HG03066 (cell line): ENCODE measurements around the gene TBC1D2B.
"Not testable (repeated sequence)": the region's sequence is repeated elsewhere in the genome, so short reads cannot be mapped to it uniquely, and the experiment has no call there.

Experiments used
- ATAC-seq: cut with Tn5 transposase; IDR thresholded peaks from one replicate; pipeline ENCODE4 v1.9.1; 2021; ENCODE audit warnings: low read depth; ENCODE audit not compliant: unreplicated experiment

TBC1D2B gene

DNA sequence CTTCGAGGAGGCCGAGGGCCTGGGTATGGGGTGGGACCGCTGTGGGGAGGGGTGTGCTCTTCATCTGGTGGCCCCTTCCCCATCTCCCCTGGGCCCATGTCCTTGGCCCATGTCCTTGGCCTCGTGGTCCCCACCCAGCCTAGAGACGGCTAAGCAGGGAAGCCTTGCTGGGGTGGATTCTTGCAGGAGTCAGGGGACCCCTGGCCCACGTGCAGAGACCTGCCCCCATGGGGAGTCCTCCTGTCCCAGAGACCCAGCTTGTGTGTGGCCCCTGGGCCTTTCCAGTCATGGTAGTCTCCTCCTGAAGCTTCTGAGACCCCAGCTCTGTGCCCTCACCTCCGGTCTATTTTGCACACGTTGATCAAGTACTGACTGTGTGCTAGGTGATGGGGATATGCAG is 97.4 kb downstream of the TBC1D2B start:
- ATAC-seq = no peak

DNA sequence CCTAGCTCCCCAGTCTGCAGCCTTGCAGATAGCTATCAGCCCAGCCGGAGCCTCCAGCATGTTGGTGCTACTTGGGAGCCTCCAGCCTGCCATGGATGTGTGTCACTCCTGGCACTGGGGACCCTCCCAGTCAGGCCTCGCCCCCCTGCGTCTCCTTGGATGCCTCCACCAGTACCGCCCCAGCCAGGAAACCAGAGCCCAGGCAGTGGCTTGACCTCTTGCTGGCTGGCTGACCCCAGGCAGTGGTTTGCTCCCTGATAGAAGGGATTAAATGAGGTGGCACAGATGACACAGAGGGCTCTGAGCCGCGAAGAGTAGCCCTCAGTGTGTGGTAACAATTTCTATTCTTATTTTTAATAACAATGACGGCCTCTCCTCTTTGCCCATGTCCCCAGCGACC is 98.4 kb downstream of the TBC1D2B start:
- not testable (repeated sequence) for ATAC-seq

DNA sequence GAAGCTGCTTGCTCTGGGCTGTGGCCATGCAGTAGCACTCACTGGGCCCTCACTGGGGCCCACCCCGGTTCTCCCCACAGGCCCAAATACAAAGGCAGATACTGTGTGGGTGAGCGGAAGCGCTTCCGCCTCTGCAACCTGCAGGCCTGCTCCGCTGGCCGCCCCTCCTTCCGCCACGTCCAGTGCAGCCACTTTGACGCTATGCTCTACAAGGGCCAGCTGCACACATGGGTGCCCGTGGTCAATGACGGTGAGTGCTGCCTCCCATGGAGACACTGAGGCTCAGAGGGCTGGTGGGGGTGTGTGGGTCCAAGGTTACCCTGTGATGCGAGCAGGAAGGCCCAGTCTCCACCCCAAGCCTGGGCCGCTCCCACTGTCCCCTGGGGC is 98.8 kb downstream of the TBC1D2B start:
- not testable (repeated sequence) for ATAC-seq

DNA sequence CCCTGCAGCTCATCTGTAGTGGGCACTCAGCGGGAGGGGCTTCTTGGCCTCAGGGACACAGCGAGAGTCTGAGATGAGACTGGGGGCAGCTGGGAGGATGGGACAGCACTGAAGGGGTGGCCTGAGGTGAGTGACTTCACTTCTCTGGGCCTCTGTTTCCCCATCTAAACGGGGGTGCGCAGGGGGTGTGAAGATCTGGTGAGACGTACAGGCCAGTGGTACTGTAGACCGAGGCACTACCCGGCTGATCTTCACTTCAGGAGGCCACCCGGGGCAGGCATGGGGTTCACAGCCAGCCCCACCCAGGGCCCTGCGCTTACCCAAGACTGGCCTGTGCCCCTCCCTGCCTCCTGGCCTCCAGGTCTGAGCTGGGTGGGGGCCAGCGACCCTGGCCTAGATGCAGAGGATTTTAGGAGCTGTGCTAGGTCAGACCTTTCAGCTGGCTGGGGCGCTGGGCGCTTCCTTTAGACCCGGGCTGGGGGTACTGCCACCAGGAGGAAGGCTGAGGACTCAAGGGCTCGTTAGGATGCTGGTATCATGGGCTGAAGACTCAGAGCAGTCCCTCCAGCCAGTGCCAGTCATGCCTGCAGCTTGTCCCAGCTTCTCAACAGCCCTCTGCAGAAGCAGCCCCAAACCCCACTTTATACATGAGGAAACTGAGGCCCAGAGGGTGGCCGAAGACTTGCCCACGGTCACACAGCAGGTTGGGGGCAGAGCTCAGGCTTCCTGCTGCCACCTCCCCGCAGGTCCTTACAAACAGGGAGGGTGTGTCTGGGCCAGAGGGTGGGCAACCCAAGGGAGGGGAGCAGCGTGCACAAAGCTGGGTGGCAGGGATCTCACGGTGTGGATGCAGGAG is 99.4 kb downstream of the TBC1D2B start:
- ATAC-seq = not testable (repeated sequence)

DNA sequence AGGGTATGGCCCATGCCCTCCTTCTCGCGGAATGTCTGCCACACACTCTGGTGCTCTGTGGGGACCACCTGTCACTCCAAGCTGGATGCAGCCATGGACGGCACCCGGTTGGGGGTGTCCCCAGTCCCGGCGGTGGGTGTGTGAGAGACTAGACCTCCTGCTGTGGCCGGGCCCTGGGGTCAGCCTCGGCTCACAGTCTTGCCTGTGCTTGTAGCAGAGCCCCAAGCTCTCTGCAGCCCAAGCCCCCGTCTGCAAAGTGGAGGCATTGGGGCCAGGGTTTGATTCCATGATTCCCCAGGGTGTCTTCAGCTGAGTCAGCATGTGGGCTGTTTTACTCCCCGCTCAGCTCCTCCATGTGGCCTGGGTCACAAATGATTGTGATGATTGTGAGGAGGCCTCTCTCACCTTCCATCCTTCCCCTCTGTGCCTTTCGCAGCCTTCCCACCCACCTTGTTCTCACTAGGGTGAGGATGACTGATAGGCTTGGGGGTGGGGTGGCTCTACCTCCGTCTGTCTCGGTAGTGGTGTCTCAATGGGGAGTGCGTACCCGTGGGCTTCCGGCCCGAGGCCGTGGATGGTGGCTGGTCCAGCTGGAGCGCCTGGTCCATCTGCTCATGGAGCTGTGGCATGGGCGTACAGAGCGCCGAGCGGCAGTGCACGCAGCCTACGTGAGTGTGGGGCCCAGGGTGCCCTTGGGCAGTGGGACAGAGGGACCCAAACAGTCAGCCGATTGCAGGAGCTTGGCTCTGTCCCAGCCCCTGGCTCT is 100.6 kb downstream of the TBC1D2B start:
- not testable (repeated sequence) for ATAC-seq

DNA sequence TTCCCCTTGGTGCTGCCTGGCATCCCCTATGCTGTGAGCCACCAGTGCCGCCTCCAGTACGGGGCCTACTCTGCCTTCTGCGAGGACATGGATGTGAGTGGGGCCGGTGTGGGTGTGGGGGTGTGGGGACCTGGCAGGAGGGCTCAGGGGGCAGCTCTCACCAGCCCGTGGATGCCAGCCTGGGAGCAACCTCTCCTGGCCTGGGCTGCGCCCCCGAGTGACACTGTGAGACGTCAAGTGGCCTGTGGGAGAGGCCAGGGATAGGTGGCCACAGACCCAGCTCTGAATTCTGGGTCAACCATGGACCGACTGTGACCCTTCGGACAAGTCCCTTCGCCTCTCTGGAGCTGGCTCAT is 101.4 kb downstream of the TBC1D2B start:
- not testable (repeated sequence) for ATAC-seq

DNA sequence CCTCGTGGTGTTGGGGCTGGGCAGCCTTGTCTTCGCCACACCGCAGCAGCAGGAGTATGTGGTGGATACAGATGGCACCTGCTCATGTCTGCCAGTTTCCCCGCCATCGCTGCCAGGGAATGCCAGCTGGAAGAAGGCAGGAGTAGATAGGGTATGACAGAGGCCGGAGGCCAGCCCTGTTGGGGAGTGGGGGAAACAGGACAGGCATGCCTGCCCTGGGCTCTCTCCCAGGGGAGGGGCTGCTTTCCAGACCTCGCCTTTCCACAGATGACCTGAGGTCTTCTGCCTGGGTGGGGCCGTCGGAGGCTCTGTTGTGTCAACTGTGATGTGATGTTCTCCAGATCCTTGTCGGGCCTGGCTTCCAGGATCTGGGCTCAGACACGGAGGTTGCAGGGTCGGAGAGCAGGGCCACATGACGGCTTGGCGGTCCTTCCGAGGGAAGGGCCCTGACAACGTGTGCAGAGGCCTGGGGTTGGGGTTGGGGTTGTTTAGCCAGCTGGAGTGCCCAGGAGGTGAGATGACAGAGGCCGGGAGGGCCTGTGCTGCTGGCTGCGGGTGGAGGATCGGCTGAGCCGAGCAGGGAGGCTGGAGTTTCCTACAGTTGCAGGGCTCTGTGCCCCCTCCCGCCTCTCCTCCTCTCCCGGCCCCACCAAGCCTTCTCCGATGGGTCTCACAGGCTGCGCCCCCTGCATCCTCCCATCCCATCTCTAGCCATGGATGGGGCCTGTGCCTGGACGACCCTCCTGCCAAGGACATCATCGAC is 102.0 kb downstream of the TBC1D2B start:
- no peak for ATAC-seq

DNA sequence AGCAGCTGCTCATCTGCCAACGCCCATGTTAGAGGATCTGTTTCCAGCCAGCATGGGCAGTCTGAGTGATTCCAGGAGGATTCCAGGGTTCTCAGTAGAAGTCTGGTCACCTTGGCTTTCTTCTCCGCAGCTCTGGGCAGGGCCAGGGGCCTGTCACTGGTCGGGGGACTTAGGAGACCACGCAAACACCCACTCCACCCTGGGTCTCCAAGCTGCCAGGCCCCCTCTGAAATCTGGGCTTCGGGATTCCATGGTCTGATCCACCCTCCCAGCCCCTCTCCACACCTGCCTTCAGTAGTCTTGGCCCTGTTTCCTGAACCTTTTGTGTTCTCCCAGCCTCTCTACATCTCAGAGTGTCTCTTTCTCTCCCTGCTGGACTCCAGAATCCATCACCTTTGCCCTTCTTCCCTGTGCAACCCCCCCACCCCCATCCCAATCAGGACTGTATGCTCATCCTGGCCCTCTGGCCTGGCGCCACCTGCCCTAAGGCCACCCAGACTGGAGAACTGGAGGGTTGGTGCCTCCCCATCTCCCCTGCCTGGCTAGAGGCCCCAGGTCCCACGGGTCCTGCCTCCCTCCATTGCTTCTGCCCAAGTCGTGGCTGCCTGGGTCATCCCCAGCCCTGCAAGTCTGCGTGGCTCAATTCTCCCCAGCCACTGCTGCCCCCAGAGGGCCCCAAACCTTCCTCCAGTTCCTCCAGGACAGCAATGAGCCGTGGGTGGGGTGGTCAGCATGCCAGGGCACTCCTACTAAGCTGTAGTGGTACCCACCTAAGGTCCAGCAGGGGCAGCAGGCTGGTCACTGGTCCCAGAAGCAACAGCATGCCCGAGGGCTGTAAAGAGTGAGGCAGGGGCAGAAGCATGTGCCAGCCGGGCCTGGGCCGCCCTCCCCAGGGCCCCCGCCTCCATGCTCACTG is 102.8 kb downstream of the TBC1D2B start:
- no peak for ATAC-seq

DNA sequence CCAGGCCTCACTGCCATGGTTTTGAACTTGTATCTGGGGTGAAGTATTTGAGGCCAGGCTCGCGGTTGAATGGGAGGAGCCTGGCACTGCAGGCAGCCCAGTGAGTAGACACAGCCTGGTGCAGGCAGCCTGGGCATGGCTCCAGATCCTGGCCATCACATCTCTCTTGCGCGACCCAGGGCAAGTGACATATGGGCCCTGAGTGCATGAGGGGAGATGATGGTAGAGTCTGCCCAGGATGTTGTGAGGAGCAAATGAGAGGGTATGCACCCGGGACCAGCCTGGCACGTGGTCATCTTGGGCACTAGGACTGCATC is 103.5 kb downstream of the TBC1D2B start:
- no peak for ATAC-seq

DNA sequence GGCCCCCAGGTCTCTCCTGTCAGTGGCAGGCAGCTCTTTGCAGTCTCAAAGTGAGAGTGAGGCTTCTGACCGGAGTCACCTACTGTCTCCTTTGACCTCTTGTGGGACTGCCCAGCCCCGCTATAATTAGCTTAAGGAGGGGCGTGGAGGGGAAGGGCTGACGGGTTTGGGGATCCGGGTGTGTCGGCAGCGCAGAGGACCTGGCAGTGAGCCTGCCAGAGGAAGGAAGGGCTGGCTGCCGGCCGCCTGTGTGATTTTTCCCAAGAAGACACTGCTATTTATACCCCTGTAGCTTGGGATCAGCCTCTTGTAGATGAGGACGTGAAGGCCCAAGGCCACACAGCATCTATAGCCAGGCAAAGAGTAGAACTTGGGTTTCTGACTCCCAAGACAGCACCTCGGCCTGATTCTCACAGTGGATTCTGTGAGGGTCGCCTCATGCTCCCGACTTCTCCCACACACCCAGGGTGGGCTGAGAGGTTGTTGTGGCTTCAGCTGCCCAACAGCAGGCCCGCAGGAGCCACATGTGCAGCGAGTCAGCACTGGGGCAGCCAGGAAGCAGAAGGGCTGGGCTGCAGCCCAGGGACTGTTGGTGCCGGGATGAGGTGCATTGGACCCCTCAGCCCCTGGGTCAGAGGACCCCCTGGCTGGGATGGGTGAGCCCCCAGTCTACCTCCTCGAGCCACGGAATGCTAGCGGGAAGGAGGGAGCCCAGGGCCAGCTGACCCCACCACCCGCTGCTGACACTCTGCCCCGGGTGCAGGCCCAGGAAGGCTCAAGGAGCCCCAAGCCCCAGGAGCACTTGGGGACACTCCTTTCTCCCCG is 104.0 kb downstream of the TBC1D2B start:
- not testable (repeated sequence) for ATAC-seq

DNA sequence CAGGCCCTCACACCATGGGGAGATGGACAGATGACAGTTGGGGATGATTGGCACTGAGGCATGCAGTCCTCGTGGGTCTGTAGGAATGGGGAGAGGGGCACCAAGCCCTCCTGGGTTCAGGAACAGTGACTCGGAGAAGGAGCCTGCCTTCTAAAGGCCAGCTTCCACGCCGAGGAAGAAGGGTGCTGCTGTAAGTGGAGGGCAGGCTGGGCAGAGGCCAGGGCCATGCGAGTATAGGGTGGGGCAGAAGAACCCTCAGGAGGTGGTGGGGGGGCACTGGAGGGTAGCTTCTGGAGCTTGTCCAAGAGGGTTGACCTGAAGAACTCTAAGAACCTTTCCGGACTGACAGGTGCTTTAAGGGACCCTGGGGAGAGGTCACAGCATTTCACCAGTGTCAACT is 104.8 kb downstream of the TBC1D2B start:
- ATAC-seq = not testable (repeated sequence)

DNA sequence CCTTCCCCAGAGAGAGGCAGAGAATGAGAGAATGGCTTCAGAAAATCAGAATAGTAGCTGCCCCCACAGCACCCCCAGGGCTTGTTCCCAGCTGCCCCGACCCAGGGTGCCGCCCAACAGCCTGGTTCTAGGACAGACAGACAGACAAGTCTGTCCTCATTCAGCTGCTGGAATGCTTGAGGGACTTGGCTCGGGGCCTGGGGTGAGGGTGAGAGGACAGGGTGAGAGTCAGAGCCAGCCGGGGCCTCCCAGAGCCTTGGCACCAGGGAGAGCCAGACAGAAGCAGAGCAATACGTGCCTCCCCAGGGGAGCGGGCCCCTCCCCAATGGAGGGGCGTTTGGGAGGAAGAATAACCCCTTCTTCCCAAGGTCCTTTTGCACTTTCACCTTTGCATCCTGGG is 105.6 kb downstream of the TBC1D2B start:
- ATAC-seq = not testable (repeated sequence)

DNA sequence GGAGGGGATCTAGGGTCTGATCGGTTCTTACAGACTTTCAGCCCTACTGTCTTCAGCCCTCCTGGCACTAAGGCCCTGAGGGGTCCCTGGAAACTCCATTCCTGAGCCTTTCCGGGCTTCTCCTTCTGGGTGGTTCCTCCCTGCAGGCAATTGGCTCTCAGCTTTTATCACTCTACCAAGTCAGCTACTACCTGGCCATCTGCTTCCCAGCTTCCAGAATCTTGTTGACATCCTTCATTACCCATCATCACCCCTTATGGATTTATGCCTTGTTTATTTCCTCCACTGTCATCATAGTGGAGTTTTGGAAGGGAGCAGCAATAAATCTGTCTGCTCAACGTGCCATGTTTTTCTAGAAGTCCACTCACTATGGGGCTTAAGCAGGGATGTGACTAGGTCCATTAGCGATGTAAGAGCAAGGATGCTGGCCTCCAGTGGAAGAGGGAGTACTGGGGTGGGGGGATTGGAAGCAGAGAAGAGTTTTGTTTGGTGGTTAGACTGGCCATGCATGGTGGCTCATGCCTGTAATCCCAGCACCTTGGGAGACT is 106.6 kb downstream of the TBC1D2B start:
- ATAC-seq = not testable (repeated sequence)

DNA sequence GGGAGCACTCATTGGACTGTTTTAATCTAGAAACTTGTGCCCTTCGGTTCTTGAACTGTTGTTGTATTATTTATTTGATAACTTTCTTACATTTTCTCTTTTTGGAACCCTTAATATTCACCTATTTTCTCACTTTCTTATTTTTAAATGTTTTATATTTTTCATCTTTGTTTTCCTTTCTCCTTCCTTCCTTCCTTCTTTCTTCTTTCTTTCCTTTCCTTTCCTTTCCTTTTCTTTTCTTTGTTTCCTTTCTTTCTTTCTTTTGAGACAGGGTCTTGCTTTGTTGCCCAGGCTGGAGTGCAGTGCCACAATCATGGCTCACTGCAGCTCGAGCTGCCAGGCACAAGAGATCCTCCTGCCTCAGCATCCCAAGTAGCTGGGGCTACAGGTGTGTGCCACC is 108.5 kb downstream of the TBC1D2B start:
- ATAC-seq = no peak

DNA sequence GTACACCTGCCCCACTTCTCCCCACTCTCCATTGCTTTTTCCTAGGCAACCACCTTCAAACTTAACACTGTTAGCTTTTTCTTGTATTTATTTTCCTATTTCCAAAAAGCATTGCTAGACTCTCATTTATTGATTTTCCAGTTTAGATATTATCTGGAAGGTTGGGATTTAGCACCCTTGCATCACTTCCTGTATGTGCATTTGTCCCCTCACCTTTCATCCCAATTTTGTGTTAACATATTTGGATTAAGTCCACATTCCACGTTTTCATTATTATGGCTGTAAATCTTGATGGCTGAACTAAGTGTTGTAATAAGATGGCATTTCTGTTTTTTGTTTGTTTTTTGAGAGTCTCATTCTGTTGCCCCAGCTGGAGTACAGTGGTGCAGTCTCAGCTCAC is 109.7 kb downstream of the TBC1D2B start:
- ATAC-seq = no peak

DNA sequence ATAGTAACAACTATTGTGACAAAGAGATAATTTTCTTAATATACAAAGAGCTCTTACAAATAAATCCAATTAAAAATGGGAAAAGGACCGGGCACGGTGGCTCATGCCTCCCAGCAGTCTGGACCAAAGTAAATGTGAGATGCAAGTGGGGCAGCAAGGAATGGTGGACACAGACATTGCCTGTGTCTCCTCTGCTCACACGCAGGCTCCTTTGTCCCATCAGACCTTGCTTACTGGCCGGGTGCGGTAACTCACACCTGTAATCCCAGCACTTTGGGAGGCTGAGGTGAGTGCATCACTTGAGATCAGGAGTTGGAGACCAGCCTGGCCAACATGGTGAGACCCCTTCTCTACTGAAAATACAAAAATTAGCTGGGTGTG is 110.3 kb downstream of the TBC1D2B start:
- not testable (repeated sequence) for ATAC-seq

DNA sequence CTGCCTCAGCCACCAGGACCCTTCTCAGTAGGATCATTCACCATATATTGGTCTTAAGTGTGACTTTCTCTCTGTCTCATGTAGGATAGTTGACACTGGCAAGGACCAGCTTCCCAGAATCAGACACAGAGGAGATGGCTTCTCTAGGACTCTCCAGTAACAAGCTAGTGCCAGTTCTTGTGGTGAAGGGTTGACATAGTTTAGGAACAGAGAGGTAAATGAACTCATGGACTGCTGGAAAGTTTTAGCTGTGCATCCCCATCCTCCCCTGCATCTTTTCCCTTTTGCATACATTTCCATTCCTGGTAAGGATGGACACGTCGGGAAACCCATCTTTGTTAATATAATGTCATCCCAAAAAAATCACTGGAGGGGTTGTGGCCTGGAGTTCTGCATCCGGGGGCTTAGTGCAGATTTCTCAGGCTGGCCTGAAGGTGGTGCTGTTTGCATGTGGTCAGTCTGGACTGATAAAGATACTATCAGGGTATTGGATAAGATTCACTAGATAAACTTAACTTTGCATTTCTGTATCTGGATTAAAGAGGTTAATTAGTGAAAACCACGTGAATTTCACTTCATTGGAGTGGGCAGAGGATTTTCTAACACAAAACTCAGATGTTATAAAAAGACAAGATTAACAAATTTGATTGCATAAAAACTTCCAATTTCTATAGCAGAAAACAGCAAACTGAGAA is 110.8 kb downstream of the TBC1D2B start:
- no peak for ATAC-seq

DNA sequence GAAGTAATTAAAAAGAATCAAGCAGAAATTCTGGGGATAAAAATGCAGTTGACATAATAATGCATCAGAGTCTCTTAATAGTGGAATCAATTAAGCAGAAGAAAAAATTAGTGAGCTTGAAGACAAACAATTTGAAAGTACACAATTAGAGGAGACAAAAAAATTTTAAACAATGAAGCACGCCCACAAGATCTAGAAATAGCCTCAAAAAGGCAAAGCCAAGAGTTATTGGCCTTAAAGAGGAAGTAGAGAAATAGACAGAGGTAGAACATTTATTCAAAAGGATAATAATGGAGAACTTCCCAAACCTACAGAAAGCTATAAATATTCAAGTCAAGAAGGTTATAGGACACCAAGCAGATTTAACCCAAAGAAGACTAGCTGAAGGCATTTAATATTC is 113.3 kb downstream of the TBC1D2B start:
- ATAC-seq = no peak
